ENCODE data around the gene FOXO3. TPM values are rescaled to one million over a fixed set of nuclear protein-coding genes. Genes with fewer than 3 reads are reported as not detected.

Gene FOXO3
- total RNA-seq, 1 donor from 2014 or later: 32.8 TPM

DNA sequence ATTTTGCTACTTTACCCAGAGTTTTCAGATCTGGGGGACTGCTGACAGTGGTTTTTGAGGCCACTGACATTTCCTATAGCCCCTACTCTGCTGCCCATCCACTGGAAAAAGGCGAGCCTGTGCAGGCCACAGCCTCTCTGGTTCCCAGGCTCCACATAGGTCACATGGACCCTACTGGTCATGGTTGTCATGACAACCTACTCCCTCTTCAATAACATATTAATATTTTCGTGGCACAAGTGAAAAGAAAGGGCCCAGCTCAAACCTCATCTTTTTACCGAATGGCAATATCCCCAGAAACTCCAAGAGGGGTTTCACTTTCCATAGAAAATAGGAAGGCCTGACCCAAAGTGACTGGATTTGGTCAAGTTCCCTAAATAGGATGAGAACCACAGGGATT, 11.0 kb upstream of the FOXO3 start:
- H3K9me3 Mint-ChIP-seq: no peaks in the 10 kb centered on the region
- no peaks in the 10 kb centered on the region for H3K4me1 Mint-ChIP-seq

DNA sequence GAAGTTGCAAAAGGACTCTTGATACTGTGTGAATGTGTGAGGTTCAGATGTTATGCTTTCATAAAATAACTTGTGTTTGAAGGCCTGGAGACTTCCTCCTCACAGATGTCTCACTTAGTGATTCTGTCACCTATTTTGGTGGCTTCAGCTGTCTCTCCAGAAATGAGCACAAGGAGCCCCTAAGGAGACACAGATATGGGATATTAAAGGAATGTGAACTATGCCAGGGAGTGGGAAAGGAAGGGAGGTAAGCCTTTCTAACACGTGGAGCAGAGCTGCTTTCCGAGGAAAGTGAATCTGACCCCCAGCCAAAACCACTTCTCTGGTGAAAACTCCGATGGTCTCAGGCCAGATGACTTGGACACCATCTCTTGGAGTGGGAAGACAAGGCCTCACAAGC, 10.5 kb upstream of the FOXO3 start:
- Mint-ChIP-seq H3K27me3 (ENCODE audit: low read depth) (peaks cover 1% of the 10 kb centered on the region), H3K27ac (ENCODE audit: unreplicated experiment) (no peak overlapping the region), H3K36me3 (ENCODE audit: low read depth) (no peaks in the 10 kb centered on the region), H3K4me3 (no peak overlapping the region), H3K4me1 (no peaks in the 10 kb centered on the region), H3K9me3 (no peaks in the 10 kb centered on the region)
- TF ChIP-seq, protein P1, sequence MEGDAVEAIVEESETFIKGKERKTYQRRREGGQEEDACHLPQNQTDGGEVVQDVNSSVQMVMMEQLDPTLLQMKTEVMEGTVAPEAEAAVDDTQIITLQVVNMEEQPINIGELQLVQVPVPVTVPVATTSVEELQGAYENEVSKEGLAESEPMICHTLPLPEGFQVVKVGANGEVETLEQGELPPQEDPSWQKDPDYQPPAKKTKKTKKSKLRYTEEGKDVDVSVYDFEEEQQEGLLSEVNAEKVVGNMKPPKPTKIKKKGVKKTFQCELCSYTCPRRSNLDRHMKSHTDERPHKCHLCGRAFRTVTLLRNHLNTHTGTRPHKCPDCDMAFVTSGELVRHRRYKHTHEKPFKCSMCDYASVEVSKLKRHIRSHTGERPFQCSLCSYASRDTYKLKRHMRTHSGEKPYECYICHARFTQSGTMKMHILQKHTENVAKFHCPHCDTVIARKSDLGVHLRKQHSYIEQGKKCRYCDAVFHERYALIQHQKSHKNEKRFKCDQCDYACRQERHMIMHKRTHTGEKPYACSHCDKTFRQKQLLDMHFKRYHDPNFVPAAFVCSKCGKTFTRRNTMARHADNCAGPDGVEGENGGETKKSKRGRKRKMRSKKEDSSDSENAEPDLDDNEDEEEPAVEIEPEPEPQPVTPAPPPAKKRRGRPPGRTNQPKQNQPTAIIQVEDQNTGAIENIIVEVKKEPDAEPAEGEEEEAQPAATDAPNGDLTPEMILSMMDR (conservative IDR thresholded peaks at IDR 0.05): no peak
- no peak for DNase-seq (ENCODE audit: low read depth, low spot score)

More for the DNA sequence above, 11.0 kb upstream of the FOXO3 start:
- TF ChIP-seq, protein P1 (conservative IDR thresholded peaks at IDR 0.05): no peak
- no peak overlapping the region for H3K4me3 Mint-ChIP-seq
- no peak overlapping the region for H3K27ac Mint-ChIP-seq (ENCODE audit: unreplicated experiment)
- no peak for DNase-seq (ENCODE audit: low read depth, low spot score)
- no peaks in the 10 kb centered on the region for H3K27me3 Mint-ChIP-seq (ENCODE audit: low read depth)
- no peaks in the 10 kb centered on the region for H3K36me3 Mint-ChIP-seq (ENCODE audit: low read depth)

DNA sequence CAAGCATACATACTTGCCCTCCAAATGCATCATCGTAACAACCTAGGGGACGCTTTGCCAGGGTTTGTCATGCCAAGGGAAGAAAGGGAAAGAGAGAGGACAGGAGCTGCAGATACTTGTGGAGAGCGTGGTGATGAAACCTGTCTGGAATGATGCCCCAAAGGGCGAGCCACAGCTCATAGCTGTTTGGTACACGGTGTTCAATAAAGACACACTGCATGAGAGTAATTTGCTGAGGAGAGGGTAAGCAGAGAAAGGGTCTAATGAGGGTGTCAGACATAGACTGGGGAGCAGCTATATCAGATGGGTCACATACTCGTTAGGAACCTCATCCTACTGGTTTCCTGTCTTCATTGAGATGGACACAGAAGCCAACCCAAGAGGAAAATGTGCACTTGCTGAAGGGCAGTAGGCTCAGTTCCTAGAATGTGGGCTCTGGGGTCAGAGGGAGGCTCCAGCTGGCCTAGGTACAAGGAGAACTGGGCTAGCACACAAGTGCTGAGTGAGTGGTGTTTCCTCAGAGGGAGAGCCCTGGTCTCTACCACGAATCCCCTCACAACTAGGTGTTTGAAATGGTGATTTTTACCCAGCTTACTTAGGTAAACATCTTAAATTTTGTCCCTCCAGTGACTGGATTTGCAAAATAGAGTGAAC, 5.2 kb upstream of the FOXO3 start:
- no peaks in the 10 kb centered on the region for H3K36me3 Mint-ChIP-seq (ENCODE audit: low read depth)
- peaks cover 12% of the 10 kb centered on the region for H3K27me3 Mint-ChIP-seq (ENCODE audit: low read depth)
- H3K4me3 Mint-ChIP-seq: peak overlapping the region; percentile 6
- no peaks in the 10 kb centered on the region for H3K9me3 Mint-ChIP-seq
- no peak overlapping the region for H3K27ac Mint-ChIP-seq (ENCODE audit: unreplicated experiment)
- no peak for DNase-seq (ENCODE audit: low read depth, low spot score)
- TF ChIP-seq, protein P1 (conservative IDR thresholded peaks at IDR 0.05): no peak
- peaks cover 12% of the 10 kb centered on the region for H3K4me1 Mint-ChIP-seq

DNA sequence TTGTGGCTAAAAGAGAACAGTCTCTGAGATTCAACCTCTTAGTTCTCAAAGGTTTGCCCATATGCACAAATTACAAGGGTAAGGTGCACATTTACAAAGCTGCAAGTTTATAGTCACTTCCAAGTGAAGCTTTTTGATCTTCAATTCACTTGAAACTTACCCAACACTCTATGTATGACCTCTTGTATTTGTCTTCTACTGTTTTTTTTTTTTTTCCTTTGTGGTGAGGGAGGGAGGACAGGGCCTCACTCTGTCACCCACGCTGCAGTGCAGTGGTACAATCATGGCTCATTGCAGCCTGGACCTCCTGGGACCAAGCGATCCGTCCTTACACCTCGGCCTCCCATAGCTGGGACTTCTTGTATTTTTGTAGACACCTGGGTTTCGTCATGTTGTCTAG, 4.5 kb upstream of the FOXO3 start:
- Mint-ChIP-seq H3K27ac (ENCODE audit: unreplicated experiment) (no peak overlapping the region), H3K9me3 (no peaks in the 10 kb centered on the region), H3K4me3 (peak overlapping the region; percentile 89), H3K36me3 (ENCODE audit: low read depth) (no peaks in the 10 kb centered on the region), H3K27me3 (ENCODE audit: low read depth) (peaks cover 12% of the 10 kb centered on the region), H3K4me1 (peaks cover 12% of the 10 kb centered on the region)
- TF ChIP-seq, protein P1 (conservative IDR thresholded peaks at IDR 0.05): no peak
- no peak for DNase-seq (ENCODE audit: low read depth, low spot score)

DNA sequence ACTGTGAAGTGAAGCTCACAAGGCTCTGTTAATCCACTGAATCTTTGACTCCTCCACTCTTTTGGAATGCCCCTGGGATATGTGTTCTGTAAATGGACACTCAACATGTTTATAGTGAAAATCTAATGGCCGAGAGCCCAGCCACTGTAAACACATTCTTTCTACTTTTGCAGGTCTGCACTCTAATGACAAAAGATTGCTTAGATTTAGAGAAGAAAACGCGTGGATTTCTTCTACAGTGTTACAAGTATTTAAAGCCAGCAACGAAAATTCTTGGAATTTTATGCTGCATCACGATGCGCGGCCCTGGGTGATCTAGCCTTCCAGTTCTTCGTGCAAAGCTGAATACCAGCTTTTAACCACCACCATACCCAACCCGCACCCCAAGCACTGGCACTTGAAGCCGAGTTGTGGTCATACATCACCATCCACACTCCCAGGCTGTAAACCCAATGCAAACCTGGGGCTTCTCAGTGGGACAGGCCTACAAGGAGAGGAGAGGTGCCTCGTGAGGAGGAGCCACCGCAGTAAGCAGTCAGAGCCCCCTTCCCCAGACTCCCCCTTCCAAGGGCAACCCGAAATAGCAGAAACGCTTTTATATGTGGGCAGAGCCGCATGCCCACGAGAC, 3.7 kb upstream of the FOXO3 start:
- H3K36me3 Mint-ChIP-seq (ENCODE audit: low read depth): no peaks in the 10 kb centered on the region
- H3K9me3 Mint-ChIP-seq: no peaks in the 10 kb centered on the region
- TF ChIP-seq, protein P1 (conservative IDR thresholded peaks at IDR 0.05): no peak
- DNase-seq (ENCODE audit: low read depth, low spot score): no peak
- H3K27ac Mint-ChIP-seq (ENCODE audit: unreplicated experiment): peak overlapping the region; percentile 84
- peaks cover 13% of the 10 kb centered on the region for H3K4me1 Mint-ChIP-seq
- H3K4me3 Mint-ChIP-seq: peak overlapping the region; percentile 89
- peaks cover 17% of the 10 kb centered on the region for H3K27me3 Mint-ChIP-seq (ENCODE audit: low read depth)
